RWPE2 (cell line): Measurements from ENCODE around the gene MNT.

Source experiments
- ATAC-seq: fragments of 200-7000 bp; cut with Tn5 transposase; 3 replicates; pipeline ENCODE4 v1.9.1; 2021; ENCODE audit warnings: low read depth
- DNase-seq: peaks from one replicate; pipeline ENCODE4 v3.0.0-alpha.2; 2020; ENCODE audit warnings: low spot score
- H3K27ac ChIP-seq: fragments of 450-650 bp; 2 replicates; pipeline ENCODE4 v1.5.1; 2017; ENCODE audit warnings: mild to moderate bottlenecking; ENCODE audit not compliant: poor library complexity, severe bottlenecking
- H3K27me3 ChIP-seq: fragments of 250-450 bp; sonication (Bioruptor Pico); 2 replicates; pipeline ENCODE4 v1.5.1; 2021; ENCODE audit warnings: mild to moderate bottlenecking, moderate library complexity; ENCODE audit not compliant: insufficient read depth, poor library complexity, severe bottlenecking
- H3K36me3 ChIP-seq: fragments of 250-450 bp; sonication (Bioruptor Pico); 2 replicates; pipeline ENCODE4 v1.5.1; 2020; ENCODE audit warnings: low read depth, mild to moderate bottlenecking, moderate library complexity
- H3K4me1 ChIP-seq: fragments of 250-450 bp; sonication (Bioruptor Pico); 2 replicates; pipeline ENCODE4 v1.5.1; 2021; ENCODE audit warnings: mild to moderate bottlenecking, moderate library complexity; ENCODE audit not compliant: insufficient read depth, poor library complexity, severe bottlenecking
- H3K4me3 ChIP-seq: fragments of 250-450 bp; sonication (Bioruptor Pico); 2 replicates; pipeline ENCODE4 v1.5.1; 2021; ENCODE audit warnings: mild to moderate bottlenecking, moderate library complexity; ENCODE audit not compliant: severe bottlenecking
- H3K9me3 ChIP-seq: fragments of 250-450 bp; sonication (Bioruptor Pico); 2 replicates; pipeline ENCODE4 v1.5.1; 2021; ENCODE audit warnings: mild to moderate bottlenecking, moderate library complexity; ENCODE audit not compliant: severe bottlenecking
- CTCF ChIP-seq: fragments of 450-650 bp; IDR thresholded peaks from one replicate; pipeline ENCODE4 v1.5.1; 2017; ENCODE audit warnings: mild to moderate bottlenecking, moderate library complexity; ENCODE audit not compliant: poor library complexity, severe bottlenecking

Gene MNT

GRCh38 chr17:2380950-2381649 is 19.8 kb downstream of the MNT start:
- Histone ChIP-seq H3K4me1 (peaks cover under 1% of the 10 kb centered on the region), H3K9me3 (no peaks in the 10 kb centered on the region), H3K36me3 (peaks cover 16% of the 10 kb centered on the region), H3K27me3 (no peaks in the 10 kb centered on the region), H3K4me3 (no peak overlapping the region), H3K27ac (no peak overlapping the region)
- TF ChIP-seq CTCF: no peak
- no peak for DNase-seq
- ATAC-seq: no peak

GRCh38 chr17:2380226-2380922 is 20.5 kb downstream of the MNT start:
- H3K27me3 ChIP-seq: no peaks in the 10 kb centered on the region
- H3K4me1 ChIP-seq: no peaks in the 10 kb centered on the region
- no peak for TF ChIP-seq CTCF
- H3K4me3 ChIP-seq: no peak overlapping the region
- H3K27ac ChIP-seq: no peak overlapping the region
- DNase-seq (no peak), ATAC-seq (no peak)
- H3K36me3 ChIP-seq: peaks cover 23% of the 10 kb centered on the region
- no peaks in the 10 kb centered on the region for H3K9me3 ChIP-seq

GRCh38 chr17:2379489-2380225 is 21.2 kb downstream of the MNT start:
- no peaks in the 10 kb centered on the region for H3K9me3 ChIP-seq
- H3K4me3 ChIP-seq: no peak overlapping the region
- H3K4me1 ChIP-seq: no peaks in the 10 kb centered on the region
- H3K27ac ChIP-seq: no peak overlapping the region
- H3K27me3 ChIP-seq: no peaks in the 10 kb centered on the region
- H3K36me3 ChIP-seq: peaks cover 23% of the 10 kb centered on the region
- DNase-seq (no peak), ATAC-seq (no peak)
- TF ChIP-seq CTCF: no peak

GRCh38 chr17:2378905-2379304 is 22.0 kb downstream of the MNT start:
- Histone ChIP-seq H3K27me3 (no peaks in the 10 kb centered on the region), H3K27ac (no peak overlapping the region), H3K36me3 (peaks cover 23% of the 10 kb centered on the region), H3K4me1 (no peaks in the 10 kb centered on the region), H3K4me3 (no peak overlapping the region), H3K9me3 (no peaks in the 10 kb centered on the region)
- no peak for DNase-seq
- no peak for ATAC-seq
- TF ChIP-seq CTCF: no peak
